Measurements from ENCODE around the gene C5orf15.
"Not testable (repeated sequence)": the region's sequence is repeated elsewhere in the genome, so short reads cannot be mapped to it uniquely, and the experiment has no call there.

Gene C5orf15

GRCh38 chr5:133963493-133964128 lies 4.8 kb downstream of the C5orf15 start:
- FAIRE-seq = no peak
- no peak for DNase-seq (ENCODE audit: low spot score)

DNA sequence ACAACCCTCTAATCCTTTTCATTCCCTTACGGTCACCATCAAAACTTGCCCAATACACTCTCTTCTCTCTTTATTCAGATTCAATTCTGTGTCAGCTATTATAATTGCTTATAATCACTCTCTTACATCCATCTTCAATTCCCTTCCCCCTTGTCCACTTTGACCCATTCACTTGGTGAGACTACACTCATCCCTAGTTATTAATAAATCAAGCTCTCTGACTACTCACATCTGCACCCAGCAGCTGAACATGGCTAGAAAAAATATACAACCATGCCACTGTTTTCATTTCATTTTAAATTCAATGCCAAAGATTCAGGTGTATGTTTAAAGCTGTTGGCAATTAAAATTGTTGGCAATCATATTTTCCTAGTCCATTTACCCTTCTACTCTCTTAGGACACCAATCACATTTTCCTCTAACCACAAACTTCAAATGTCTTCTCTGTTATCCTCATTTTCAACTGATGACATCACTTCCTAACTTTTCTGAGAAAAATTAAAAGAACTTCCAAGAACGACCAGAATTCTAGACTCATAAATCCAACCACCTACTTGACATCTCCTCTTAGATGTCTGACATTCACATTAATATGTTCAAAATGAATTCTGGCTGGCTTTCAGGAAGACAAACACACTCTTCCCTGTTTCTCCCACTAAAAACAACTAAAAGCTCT lies 5.5 kb downstream of the C5orf15 start:
- no peak for FAIRE-seq
- no peak for DNase-seq (ENCODE audit: low spot score)

DNA sequence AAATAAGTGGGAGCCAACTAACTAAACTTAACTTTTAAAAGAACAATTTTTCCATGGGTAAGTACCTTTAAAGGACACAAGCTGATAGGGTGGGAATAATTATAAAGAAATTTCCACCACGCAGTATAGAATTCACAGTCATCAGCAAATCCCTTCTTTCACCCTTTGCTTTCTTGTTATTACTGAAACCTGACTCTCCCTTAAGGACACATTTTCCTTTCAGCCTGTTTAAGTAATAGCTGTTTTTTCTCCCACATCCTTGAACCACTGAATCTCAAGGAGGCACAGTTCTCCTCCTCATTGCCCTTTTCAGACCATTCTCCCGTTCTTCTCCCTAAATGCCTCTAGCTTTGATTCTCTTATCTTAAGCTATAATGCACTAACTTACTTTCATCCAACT lies 6.3 kb downstream of the C5orf15 start:
- DNase-seq (ENCODE audit: low spot score) (no peak), FAIRE-seq (no peak)

DNA sequence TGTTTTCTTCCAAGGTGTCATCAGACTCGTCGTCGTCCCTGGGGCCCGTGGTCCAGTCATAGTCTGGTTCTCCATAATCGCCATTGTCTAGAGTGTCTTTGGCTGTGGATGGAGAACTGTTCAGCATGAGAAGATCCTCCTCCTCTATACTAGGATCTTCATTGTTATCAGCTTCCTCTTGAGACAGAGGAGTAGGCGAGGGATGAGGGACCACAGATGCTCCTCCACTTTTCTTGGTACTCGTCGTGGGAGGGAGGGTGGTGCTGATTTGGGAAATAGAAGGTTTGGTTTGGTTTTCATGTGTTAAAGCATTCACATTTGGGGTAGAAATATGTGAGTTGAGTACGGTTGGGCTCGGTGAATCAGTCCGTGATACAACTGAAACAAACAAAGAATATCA lies 8.8 kb downstream of the C5orf15 start:
- no peak for DNase-seq (ENCODE audit: low spot score)
- no peak for FAIRE-seq

GRCh38 chr5:133957591-133957990 lies 10.8 kb downstream of the C5orf15 start:
- FAIRE-seq (no peak), DNase-seq (ENCODE audit: low spot score) (no peak)

- DNase-seq (ENCODE audit: low spot score) = no peak
- FAIRE-seq = no peak
These were observed 11.3 kb downstream of the C5orf15 start for GRCh38 chr5:133957080-133957479.

GRCh38 chr5:133956196-133956595 lies 12.2 kb downstream of the C5orf15 start:
- not testable (repeated sequence) for DNase-seq (ENCODE audit: low spot score); FAIRE-seq

DNA sequence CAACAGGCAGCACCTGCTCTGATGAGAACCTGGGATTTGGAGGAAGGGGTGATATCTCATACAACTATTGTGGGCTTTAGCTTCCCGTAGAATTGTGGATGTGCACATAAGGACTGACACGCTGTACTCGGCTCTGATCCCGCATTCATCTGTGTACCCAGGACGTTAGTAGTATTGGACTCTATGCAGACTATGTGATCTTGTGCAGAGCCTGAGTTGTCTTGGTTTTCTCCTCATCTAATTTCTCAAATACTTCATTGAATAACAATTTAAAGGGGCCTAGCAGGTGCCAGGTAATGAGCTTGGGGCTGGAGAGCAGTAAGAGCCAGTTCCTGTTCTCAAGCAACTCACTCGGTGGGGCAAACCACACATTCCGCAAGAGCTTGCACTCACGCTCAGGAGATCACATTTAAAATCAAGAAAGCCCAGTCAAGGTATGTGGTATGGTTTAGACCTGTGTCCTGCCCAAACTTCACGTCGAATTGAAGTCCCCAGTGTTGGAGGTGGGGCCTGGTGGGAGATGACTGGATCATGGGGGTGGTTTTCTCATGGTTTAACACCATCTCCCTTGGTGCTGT lies 14.8 kb downstream of the C5orf15 start:
- FAIRE-seq (no peak), DNase-seq (ENCODE audit: low spot score) (no peak)

- DNase-seq (ENCODE audit: low spot score) = no peak
- no peak for FAIRE-seq
These were observed 15.5 kb downstream of the C5orf15 start for GRCh38 chr5:133952729-133953567.

DNA sequence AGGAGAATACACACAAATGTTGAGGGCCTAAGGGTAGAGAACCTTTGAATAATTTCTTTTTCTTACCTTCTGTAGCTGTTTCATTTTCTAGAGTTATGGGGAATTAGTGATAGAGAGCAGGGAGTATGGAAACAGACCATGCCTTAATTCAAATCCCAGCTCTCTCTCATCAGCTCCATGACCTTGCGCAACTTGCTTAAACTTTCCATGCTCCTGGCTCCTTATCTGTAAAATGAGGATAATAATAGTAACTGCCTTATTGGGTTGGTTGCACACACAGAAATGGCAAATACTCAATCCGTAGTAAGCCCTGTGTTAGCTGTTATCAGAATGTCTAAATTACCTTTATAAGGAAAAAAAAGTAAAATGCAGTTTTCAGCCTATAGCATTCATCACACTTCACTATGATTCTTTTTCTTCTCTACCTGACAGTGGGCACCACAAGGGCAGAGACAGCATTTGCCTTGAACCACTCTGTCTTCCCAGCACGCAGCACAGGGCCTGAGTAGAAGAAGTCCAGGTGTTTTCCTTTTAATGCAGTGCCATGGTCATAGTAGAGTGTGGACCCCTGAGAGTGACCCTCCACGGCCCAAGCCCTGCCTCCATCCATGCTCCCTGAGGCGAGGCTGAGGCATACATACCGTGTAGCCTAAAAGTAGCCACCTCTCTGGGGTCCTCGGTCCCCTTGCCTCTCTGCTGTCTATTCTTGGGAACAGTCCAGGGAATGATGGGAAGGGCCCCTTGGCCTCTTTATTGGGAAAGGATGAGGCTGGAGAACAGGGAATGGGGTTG lies 17.4 kb downstream of the C5orf15 start:
- no peak for DNase-seq (ENCODE audit: low spot score)

DNA sequence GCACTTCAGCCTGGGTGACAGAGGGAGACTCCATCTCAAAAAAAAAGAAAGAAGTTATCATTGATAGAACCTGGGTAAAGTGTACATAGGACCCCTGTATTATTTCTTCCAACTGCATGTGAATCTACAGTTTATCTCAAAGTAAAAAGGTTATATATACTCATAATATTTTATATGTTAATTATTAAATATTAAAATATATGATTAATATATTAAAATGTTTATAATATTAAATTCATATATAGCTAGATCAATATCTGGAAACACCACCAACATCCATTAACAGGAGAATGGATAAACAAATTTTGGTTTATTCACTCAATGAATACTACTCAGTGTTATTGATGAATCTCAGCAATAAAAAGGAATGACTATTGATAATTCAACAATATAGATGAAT lies 19.7 kb downstream of the C5orf15 start:
- DNase-seq (ENCODE audit: low spot score) (no peak), FAIRE-seq (no peak)

More for the DNA sequence above, 17.4 kb downstream of the C5orf15 start:
- no peak for FAIRE-seq

DNA sequence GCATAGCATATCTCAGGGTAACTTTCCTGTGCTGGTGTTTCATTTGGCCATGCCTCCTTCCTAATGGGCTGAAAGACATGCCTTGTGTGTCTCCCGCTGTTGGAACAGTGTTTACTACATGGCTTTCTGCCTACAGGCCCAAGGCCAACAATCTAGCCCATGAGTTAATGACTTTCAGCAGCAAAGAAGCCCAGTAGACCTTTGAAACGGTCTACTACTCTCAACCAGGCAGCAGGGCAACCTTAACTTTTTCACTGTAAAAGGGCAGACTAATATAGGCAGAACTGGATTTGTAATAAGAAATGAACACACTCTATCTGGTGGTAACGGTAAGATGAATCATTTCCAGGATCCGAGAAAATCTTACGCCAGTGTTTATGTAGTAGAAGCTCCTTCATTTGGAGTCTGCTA lies 21.0 kb downstream of the C5orf15 start:
- DNase-seq (ENCODE audit: low spot score) = no peak
- FAIRE-seq = no peak

DNA sequence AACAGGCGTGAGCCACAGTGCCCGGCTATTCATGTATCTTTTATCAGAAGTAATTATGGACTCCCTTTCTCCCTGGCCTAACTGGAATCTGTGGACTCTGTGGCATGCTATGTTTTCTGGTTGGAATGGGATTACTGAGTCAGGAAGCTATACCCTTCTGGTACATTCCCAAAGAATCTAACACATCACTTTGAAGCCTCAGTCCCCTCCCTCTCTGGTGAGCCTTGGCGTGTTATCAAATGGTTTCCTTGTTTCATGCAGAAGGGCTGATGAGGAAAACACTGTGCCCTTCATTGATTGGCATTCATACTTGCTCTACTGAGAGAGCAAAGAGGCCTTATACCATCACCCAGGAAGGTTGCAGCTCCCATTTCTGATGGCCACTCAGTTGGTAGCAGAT lies 22.9 kb downstream of the C5orf15 start:
- no peak for FAIRE-seq

DNA sequence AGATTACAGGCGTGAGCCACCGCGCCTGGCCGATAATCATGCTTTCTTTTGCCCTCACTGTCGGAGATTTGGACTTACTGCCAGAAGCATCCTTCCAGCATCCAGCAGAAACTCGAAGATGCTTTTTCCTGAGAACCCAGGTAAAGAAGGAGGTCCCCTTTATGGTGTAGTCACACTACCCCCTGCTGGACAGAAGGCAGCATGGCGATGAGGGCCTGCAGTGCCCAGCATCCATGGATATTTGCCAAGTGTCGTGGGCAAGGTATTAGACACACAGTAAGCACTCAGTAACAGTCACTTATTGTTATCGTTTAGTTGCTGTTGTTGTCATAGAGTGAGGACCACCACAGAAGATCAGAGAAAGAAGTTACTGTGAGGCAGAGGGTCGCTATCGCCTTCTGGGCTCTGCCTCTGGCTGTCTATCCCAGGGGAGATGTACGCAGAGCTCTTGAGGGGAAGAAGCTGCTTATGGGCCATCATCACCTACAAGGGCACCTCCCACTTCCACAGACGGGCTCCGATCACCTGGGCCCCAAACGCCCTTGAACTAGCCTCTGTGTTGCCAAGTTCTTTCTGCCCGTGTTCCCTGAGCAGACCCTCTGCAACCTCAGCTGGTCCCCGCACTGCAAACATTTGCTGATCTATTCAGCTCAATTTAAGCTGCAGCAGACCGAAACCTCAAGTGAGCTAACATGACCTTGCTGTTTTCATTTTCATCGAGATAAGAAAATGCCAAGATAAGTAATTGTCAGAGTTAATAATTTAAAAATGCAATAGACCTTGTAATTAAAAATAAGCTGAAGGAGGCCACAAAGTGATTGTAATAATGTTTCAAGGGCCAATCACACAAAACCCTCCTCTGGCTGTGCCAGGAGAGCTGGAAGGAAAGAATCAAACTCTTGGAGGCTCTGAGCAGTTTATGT lies 23.9 kb downstream of the C5orf15 start:
- peak; percentile 76 for DNase-seq (ENCODE audit: low spot score)
- FAIRE-seq = peak; percentile 48

More for the DNA sequence above, 22.9 kb downstream of the C5orf15 start:
- no peak for DNase-seq (ENCODE audit: low spot score)

DNA sequence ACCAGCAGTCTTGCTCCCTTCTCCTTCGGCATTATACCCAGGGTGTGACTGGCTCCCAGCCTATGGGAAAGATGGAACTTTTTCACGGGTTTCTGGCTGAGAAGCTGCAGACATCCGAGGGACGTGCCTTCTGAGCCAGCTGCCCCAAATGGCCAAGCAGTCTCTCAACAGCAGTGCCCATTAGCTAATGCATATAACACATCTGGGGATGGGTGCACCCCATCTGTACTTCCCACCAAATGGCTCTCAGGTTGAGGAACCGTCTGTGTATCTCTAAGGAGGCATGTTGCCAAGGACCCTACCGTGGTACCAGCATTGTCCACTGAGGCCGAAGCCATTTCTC lies 25.0 kb downstream of the C5orf15 start:
- no peak for DNase-seq (ENCODE audit: low spot score)

GRCh38 chr5:133942614-133943474 lies 25.6 kb downstream of the C5orf15 start:
- no peak for FAIRE-seq

More for the DNA sequence above, 25.0 kb downstream of the C5orf15 start:
- FAIRE-seq = no peak

GRCh38 chr5:133941456-133942196 lies 26.8 kb downstream of the C5orf15 start:
- FAIRE-seq = no peak
- no peak for DNase-seq (ENCODE audit: low spot score)

More at GRCh38 chr5:133942614-133943474, 25.6 kb downstream of the C5orf15 start:
- no peak for DNase-seq (ENCODE audit: low spot score)

DNA sequence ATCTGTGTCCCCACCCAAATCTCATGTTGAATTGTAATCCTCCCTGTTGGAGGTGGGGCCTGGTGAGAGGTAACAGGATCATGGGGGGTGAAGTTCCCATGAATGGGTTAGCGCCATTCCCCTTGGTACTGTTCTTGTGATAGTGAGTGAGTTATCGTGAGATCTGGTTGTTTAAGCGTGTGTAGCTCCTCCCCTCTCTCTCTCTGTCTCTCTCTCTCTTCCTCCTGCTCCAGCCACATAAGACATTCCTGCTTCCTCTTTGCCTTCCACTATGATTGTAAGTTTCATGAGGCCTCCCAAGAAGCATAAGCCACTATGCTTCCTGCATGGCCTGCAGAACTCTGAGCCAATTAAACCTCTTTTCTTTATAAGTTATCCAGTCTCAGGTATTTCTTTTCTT lies 28.8 kb downstream of the C5orf15 start:
- FAIRE-seq = no peak
- no peak for DNase-seq (ENCODE audit: low spot score)
